Mesothelial cell of epicardium (in vitro differentiated cells): Measurements from ENCODE around the gene EDDM13. TPM values are rescaled to one million over a fixed set of nuclear protein-coding genes. Genes with fewer than 3 reads are reported as not detected.

Source experiments
- DNase-seq, 2 experiments: peaks; one replicate each; pipeline ENCODE4 v3.0.0; 2021; ENCODE audit warnings: low spot score in 2 of 2; ENCODE audit not compliant: unreplicated experiment in 2 of 2
- H3K27ac Mint-ChIP-seq: 2 replicates; pipeline ENCODE4 v1.8.0; 2021; ENCODE audit warnings: mixed read lengths
- H3K27me3 Mint-ChIP-seq: 2 replicates; pipeline ENCODE4 v1.8.0; 2021; ENCODE audit warnings: low read depth, mixed read lengths
- H3K36me3 Mint-ChIP-seq: 2 replicates; pipeline ENCODE4 v1.8.0; 2021; ENCODE audit warnings: mixed read lengths
- H3K4me1 Mint-ChIP-seq: 2 replicates; pipeline ENCODE4 v1.8.0; 2021; ENCODE audit warnings: mixed read lengths
- H3K4me3 Mint-ChIP-seq: 2 replicates; pipeline ENCODE4 v1.8.0; 2021; ENCODE audit warnings: mild to moderate bottlenecking, moderate library complexity, mixed read lengths
- H3K9me3 Mint-ChIP-seq: 2 replicates; pipeline ENCODE4 v1.8.0; 2021; ENCODE audit warnings: mixed read lengths
- CTCF ChIP-seq: fragments of 200-600 bp; sonication (generic); IDR thresholded peaks from one replicate; pipeline ENCODE4 v1.5.0; 2021; ENCODE audit warnings: antibody characterized with exemption; ENCODE audit not compliant: unreplicated experiment
- total RNA-seq: library from RNA; stranded (reverse); gene quantifications from 3 replicates; pipeline ENCODE4 v1.2.1, GENCODE V29; 2021

The EDDM13 gene
- total RNA-seq, 1 donor from 2014 or later, result not detected

GRCh38 chr19:56297010-56297409 lies 24.5 kb downstream of the EDDM13 start:
- H3K36me3 Mint-ChIP-seq, result peaks cover 47% of the 10 kb centered on the region
- H3K27me3 Mint-ChIP-seq, result no peaks in the 10 kb centered on the region
- H3K4me3 Mint-ChIP-seq, result no peak overlapping the region
- DNase-seq, result no peak
- TF ChIP-seq CTCF, result no peak
- H3K27ac Mint-ChIP-seq, result no peak overlapping the region
- peaks cover 9% of the 10 kb centered on the region for H3K9me3 Mint-ChIP-seq
- H3K4me1 Mint-ChIP-seq, result no peaks in the 10 kb centered on the region

GRCh38 chr19:56299688-56300087 lies 27.1 kb downstream of the EDDM13 start:
- no peaks in the 10 kb centered on the region for H3K27me3 Mint-ChIP-seq
- H3K27ac Mint-ChIP-seq, result no peak overlapping the region
- no peak overlapping the region for H3K4me3 Mint-ChIP-seq
- H3K36me3 Mint-ChIP-seq, result peaks cover 44% of the 10 kb centered on the region
- H3K4me1 Mint-ChIP-seq, result no peaks in the 10 kb centered on the region
- H3K9me3 Mint-ChIP-seq, result no peaks in the 10 kb centered on the region
- TF ChIP-seq CTCF, result no peak
- DNase-seq, result no peak

- no peak for DNase-seq
- TF ChIP-seq CTCF, result peak; percentile 35
- no peaks in the 10 kb centered on the region for H3K4me1 Mint-ChIP-seq
- H3K9me3 Mint-ChIP-seq, result no peaks in the 10 kb centered on the region
- H3K4me3 Mint-ChIP-seq, result no peak overlapping the region
- H3K27me3 Mint-ChIP-seq, result no peaks in the 10 kb centered on the region
- H3K27ac Mint-ChIP-seq, result no peak overlapping the region
- H3K36me3 Mint-ChIP-seq, result peaks cover 44% of the 10 kb centered on the region
Measured at GRCh38 chr19:56301155-56301554, 28.6 kb downstream of the EDDM13 start.

GRCh38 chr19:56301886-56302620 lies 29.5 kb downstream of the EDDM13 start:
- Mint-ChIP-seq H3K27me3 (no peaks in the 10 kb centered on the region), H3K27ac (no peak overlapping the region), H3K4me1 (peaks cover under 1% of the 10 kb centered on the region), H3K4me3 (no peak overlapping the region), H3K36me3 (peaks cover 42% of the 10 kb centered on the region), H3K9me3 (no peaks in the 10 kb centered on the region)
- no peak for DNase-seq
- no peak for TF ChIP-seq CTCF

- no peaks in the 10 kb centered on the region for H3K27me3 Mint-ChIP-seq
- H3K27ac Mint-ChIP-seq, result no peak overlapping the region
- TF ChIP-seq CTCF, result no peak
- H3K36me3 Mint-ChIP-seq, result peaks cover 31% of the 10 kb centered on the region
- no peaks in the 10 kb centered on the region for H3K9me3 Mint-ChIP-seq
- no peak overlapping the region for H3K4me3 Mint-ChIP-seq
- no peak for DNase-seq
- peaks cover 2% of the 10 kb centered on the region for H3K4me1 Mint-ChIP-seq
Measured at GRCh38 chr19:56304243-56304642, 31.7 kb downstream of the EDDM13 start.
